HepG2 (cell line): ENCODE data around the gene AJUBA. TPM values are rescaled to one million over a fixed set of nuclear protein-coding genes. Genes with fewer than 3 reads are reported as not detected.
A peak's percentile ranks its signal among the peaks of the same experiment; 100 is the strongest.

Experiments used
- CBFB ChIP-seq: sonication (generic); formaldehyde crosslinking; IDR thresholded peaks from 2 replicates; pipeline ENCODE4 v1.4.0; 2020; ENCODE audit warnings: missing genetic modification reagents
- CCDC6 ChIP-seq: sonication (generic); formaldehyde crosslinking; IDR thresholded peaks from 2 replicates; pipeline ENCODE4 v1.8.1; 2022; ENCODE audit warnings: mild to moderate bottlenecking, missing genetic modification reagents, moderate library complexity
- CENPX ChIP-seq: sonication (generic); formaldehyde crosslinking; IDR thresholded peaks from 2 replicates; pipeline ENCODE4 v1.9.0; 2021; ENCODE audit warnings: mild to moderate bottlenecking, missing genetic modification reagents, moderate library complexity
- ELF3 ChIP-seq: IDR thresholded peaks from 2 replicates; pipeline ENCODE4 v1.6.1; 2016; ENCODE audit warnings: missing genetic modification reagents, missing compliant biosample characterization
- HMGXB4 ChIP-seq, 2 experiments: sonication (generic) in 1 of 2; formaldehyde crosslinking in 1 of 2; IDR thresholded peaks; 2 replicates each; pipeline versions ENCODE4 v1.4.0 to v1.6.1; 2018 to 2020; ENCODE audit warnings: missing genetic modification reagents in 2 of 2, borderline replicate concordance in 1 of 2, low read depth in 1 of 2, mild to moderate bottlenecking in 1 of 2, missing biosample characterization in 1 of 2
- KAT8 ChIP-seq: IDR thresholded peaks from 2 replicates; pipeline ENCODE4 v1.6.1; 2016; ENCODE audit warnings: missing genetic modification reagents, missing compliant biosample characterization
- KDM3A ChIP-seq: IDR thresholded peaks from 2 replicates; pipeline ENCODE4 v1.6.1; 2018; ENCODE audit warnings: low read depth, missing compliant biosample characterization
- NR1H2 ChIP-seq: sonication (generic); formaldehyde crosslinking; IDR thresholded peaks from 2 replicates; pipeline ENCODE4 v1.8.1; 2022; ENCODE audit warnings: low read depth, missing genetic modification reagents, borderline replicate concordance
- RBFOX2 ChIP-seq: fragments of 200-400 bp; formaldehyde crosslinking; IDR thresholded peaks from 2 replicates; pipeline ENCODE4 v1.6.1; 2017; ENCODE audit warnings: low read depth, mild to moderate bottlenecking, low read length
- RXRB ChIP-seq: IDR thresholded peaks from 2 replicates; pipeline ENCODE4 v1.6.1; 2016; ENCODE audit warnings: borderline replicate concordance, missing genetic modification reagents, missing compliant biosample characterization
- TCF7 ChIP-seq: sonication (generic); IDR thresholded peaks from 2 replicates; pipeline ENCODE4 v1.6.1; 2016; ENCODE audit warnings: antibody characterized with exemption, low read depth
- ZBTB2 ChIP-seq: sonication (generic); formaldehyde crosslinking; IDR thresholded peaks from 2 replicates; pipeline ENCODE4 v1.8.0; 2022; ENCODE audit warnings: low read depth, missing genetic modification reagents
- ZNF207 ChIP-seq: fragments of 450-650 bp; IDR thresholded peaks from 2 replicates; pipeline ENCODE4 v1.6.1; 2016; ENCODE audit warnings: antibody characterized with exemption, borderline replicate concordance
- ZNF225 ChIP-seq: sonication (generic); formaldehyde crosslinking; IDR thresholded peaks from 2 replicates; pipeline ENCODE4 v1.4.0; 2020; ENCODE audit warnings: mild to moderate bottlenecking, missing genetic modification reagents
- ZNF24 ChIP-seq: fragments of 450-650 bp; IDR thresholded peaks from 2 replicates; pipeline ENCODE4 v1.6.1; 2017; ENCODE audit warnings: antibody characterized with exemption, mild to moderate bottlenecking
- ZNF251 ChIP-seq: sonication (generic); formaldehyde crosslinking; IDR thresholded peaks from 2 replicates; pipeline ENCODE4 v1.9.0; 2021; ENCODE audit warnings: mild to moderate bottlenecking, missing genetic modification reagents
- ZNF256 ChIP-seq: sonication (generic); formaldehyde crosslinking; conservative IDR thresholded peaks from 2 replicates; pipeline ENCODE4 v1.4.0; 2020; ENCODE audit warnings: missing genetic modification reagents
- ZNF317 ChIP-seq: sonication (generic); formaldehyde crosslinking; IDR thresholded peaks from 2 replicates; pipeline ENCODE4 v1.5.0; 2020; ENCODE audit warnings: mild to moderate bottlenecking, missing genetic modification reagents
- ZNF34 ChIP-seq: sonication (generic); formaldehyde crosslinking; IDR thresholded peaks from 2 replicates; pipeline ENCODE4 v1.4.0; 2020; ENCODE audit warnings: mild to moderate bottlenecking, missing genetic modification reagents, borderline replicate concordance
- ZNF704 ChIP-seq: sonication (generic); formaldehyde crosslinking; IDR thresholded peaks from 2 replicates; pipeline ENCODE4 v1.8.1; 2023; ENCODE audit warnings: mild to moderate bottlenecking, inconsistent platforms, moderate library complexity, missing genetic modification reagents, borderline replicate concordance
- ZNF800 ChIP-seq: sonication (generic); formaldehyde crosslinking; IDR thresholded peaks from 2 replicates; pipeline ENCODE4 v1.4.0; 2020; ENCODE audit warnings: missing genetic modification reagents
- polyA plus RNA-seq, 8 experiments: library from polyadenylated mRNA; depleted of rRNA in 3 of 8; stranded (reverse) in 7 of 8; unstranded in 1 of 8; fragments of >200 nt; fragmentation: Illumina TruSeq in 4 of 8; extraction: Trizol in 4 of 8; gene quantifications; 2 replicates each; pipeline versions ENCODE4 v1.2.1 to v1.2.3, GENCODE V29; 2011 to 2016; ENCODE audit warnings: low read depth in 4 of 8, missing spikeins in 1 of 8, mixed read lengths in 1 of 8; ENCODE audit not compliant: insufficient read depth in 1 of 8
- total RNA-seq, 5 experiments: library from RNA; depleted of rRNA; stranded (reverse); fragments of >200 nt; fragmentation: Illumina TruSeq; extraction: Trizol; gene quantifications; 2 replicates each; pipeline ENCODE4 v1.2.3, GENCODE V29; 2016; ENCODE audit warnings: low read depth in 1 of 5

Gene AJUBA
- total and polyA plus RNA-seq, 2 of the 13 experiments (the other 11 are each of a cell fraction or from before 2014, with no cell fraction given): 157 to 241 TPM

- TF ChIP-seq RBFOX2: no peak
- peak; percentile 95 for TF ChIP-seq ZNF704 (CRISPR knock-in tag)
- TF ChIP-seq TCF7: no peak
- TF ChIP-seq ZNF256 (CRISPR knock-in tag): no peak
- peak; percentile 44; the same call in 1 of the 2 replicates for TF ChIP-seq ELF3 (CRISPR knock-in tag)
- peak; percentile 40; the same call in 1 of the 2 replicates for TF ChIP-seq ZNF251 (CRISPR knock-in tag)
- peak; percentile 99 to 100 for TF ChIP-seq HMGXB4 (CRISPR knock-in tag; IDR thresholded peaks at IDR 0.05; ENCODE audit: borderline replicate concordance in 1 of 2, low read depth in 1 of 2)
- peak; percentile 87 for TF ChIP-seq RXRB (CRISPR knock-in tag)
- peak; percentile 97; the same call in 1 of the 2 replicates for TF ChIP-seq ZNF225 (CRISPR knock-in tag)
- no peak for TF ChIP-seq NR1H2 (CRISPR knock-in tag)
- no peak for TF ChIP-seq ZNF317 (CRISPR knock-in tag)
- peak; percentile 100 for TF ChIP-seq ZNF34 (CRISPR knock-in tag)
- TF ChIP-seq ZNF207: no peak
- peak; percentile 98 for TF ChIP-seq KDM3A (CRISPR knock-in tag)
- TF ChIP-seq ZNF24: peak; percentile 91
- TF ChIP-seq ZBTB2 (CRISPR knock-in tag): no peak
- TF ChIP-seq CENPX (CRISPR knock-in tag): no peak
- peak; percentile 93 for TF ChIP-seq CBFB (CRISPR knock-in tag)
- TF ChIP-seq ZNF800: no peak
- TF ChIP-seq KAT8 (CRISPR knock-in tag): peak; percentile 91
- TF ChIP-seq CCDC6 (CRISPR knock-in tag): no peak
Observed at GRCh38 chr14:22982477-22983245, at the start of gene AJUBA (continued).
